ENCODE results near the gene MT4.
"Not testable (repeated sequence)": the region's sequence is repeated elsewhere in the genome, so short reads cannot be mapped to it uniquely, and the experiment has no call there.

The MT4 gene

GRCh38 chr16:56580391-56581048 is 15.6 kb downstream of the MT4 start:
- H3K27ac Mint-ChIP-seq = no peak overlapping the region
- H3K9me3 Mint-ChIP-seq = no peaks in the 10 kb centered on the region
- peaks cover 6% of the 10 kb centered on the region for H3K4me1 Mint-ChIP-seq (ENCODE audit: low read depth)
- peaks cover 2% of the 10 kb centered on the region for H3K27me3 Mint-ChIP-seq
- H3K36me3 Mint-ChIP-seq (ENCODE audit: low read depth) = no peaks in the 10 kb centered on the region
- H3K4me3 Mint-ChIP-seq = no peak overlapping the region
- DNase-seq = no peak

- not testable (repeated sequence) for H3K36me3 Mint-ChIP-seq (ENCODE audit: low read depth); H3K4me3 Mint-ChIP-seq; H3K9me3 Mint-ChIP-seq; DNase-seq; H3K4me1 Mint-ChIP-seq (ENCODE audit: low read depth); H3K27me3 Mint-ChIP-seq; H3K27ac Mint-ChIP-seq
Measured at GRCh38 chr16:56582911-56583310, 18.0 kb downstream of the MT4 start.

GRCh38 chr16:56583351-56584168 is 18.7 kb downstream of the MT4 start:
- H3K36me3 Mint-ChIP-seq (ENCODE audit: low read depth) = no peaks in the 10 kb centered on the region
- DNase-seq = no peak
- no peak overlapping the region for H3K4me3 Mint-ChIP-seq
- no peaks in the 10 kb centered on the region for H3K4me1 Mint-ChIP-seq (ENCODE audit: low read depth)
- no peak overlapping the region for H3K27ac Mint-ChIP-seq
- no peaks in the 10 kb centered on the region for H3K9me3 Mint-ChIP-seq
- peaks cover 16% of the 10 kb centered on the region for H3K27me3 Mint-ChIP-seq

GRCh38 chr16:56584276-56584675 is 19.4 kb downstream of the MT4 start:
- DNase-seq = no peak
- no peak overlapping the region for H3K4me3 Mint-ChIP-seq
- H3K4me1 Mint-ChIP-seq (ENCODE audit: low read depth) = peaks cover 3% of the 10 kb centered on the region
- no peaks in the 10 kb centered on the region for H3K36me3 Mint-ChIP-seq (ENCODE audit: low read depth)
- peaks cover 22% of the 10 kb centered on the region for H3K27me3 Mint-ChIP-seq
- H3K9me3 Mint-ChIP-seq = no peaks in the 10 kb centered on the region
- no peak overlapping the region for H3K27ac Mint-ChIP-seq

GRCh38 chr16:56588781-56589140 is 23.9 kb downstream of the MT4 start:
- no peaks in the 10 kb centered on the region for H3K9me3 Mint-ChIP-seq
- peaks cover 13% of the 10 kb centered on the region for H3K4me1 Mint-ChIP-seq (ENCODE audit: low read depth)
- H3K4me3 Mint-ChIP-seq = peak overlapping the region; percentile 74
- H3K36me3 Mint-ChIP-seq (ENCODE audit: low read depth) = no peaks in the 10 kb centered on the region
- no peak for DNase-seq
- H3K27ac Mint-ChIP-seq = no peak overlapping the region
- peaks cover 46% of the 10 kb centered on the region for H3K27me3 Mint-ChIP-seq

- Mint-ChIP-seq H3K9me3 (no peaks in the 10 kb centered on the region), H3K27ac (no peak within 1 kb of the TSS), H3K36me3 (ENCODE audit: low read depth) (no peaks in the 10 kb centered on the region), H3K4me1 (ENCODE audit: low read depth) (peaks cover 13% of the 10 kb centered on the region), H3K4me3 (peak within 1 kb of the TSS; percentile 74), H3K27me3 (peaks cover 46% of the 10 kb centered on the region)
- peak; percentile 55 for DNase-seq
Measured at GRCh38 chr16:56589141-56590039, 24.5 kb downstream of the MT4 start, which contains the start of gene MT3. Gene MT3, plus strand, starts transcription at chr16:56589528. Its CDS starts 63 bp downstream, at chr16:56589591.

GRCh38 chr16:56591377-56592060 is 26.6 kb downstream of the MT4 start:
- H3K27ac Mint-ChIP-seq = no peak overlapping the region
- no peaks in the 10 kb centered on the region for H3K36me3 Mint-ChIP-seq (ENCODE audit: low read depth)
- no peak overlapping the region for H3K4me3 Mint-ChIP-seq
- H3K4me1 Mint-ChIP-seq (ENCODE audit: low read depth) = peaks cover 13% of the 10 kb centered on the region
- DNase-seq = no peak
- H3K9me3 Mint-ChIP-seq = no peaks in the 10 kb centered on the region
- H3K27me3 Mint-ChIP-seq = peaks cover 40% of the 10 kb centered on the region

- Mint-ChIP-seq H3K4me1 (ENCODE audit: low read depth) (peaks cover 16% of the 10 kb centered on the region), H3K27me3 (peaks cover 29% of the 10 kb centered on the region), H3K4me3 (no peak overlapping the region), H3K27ac (no peak overlapping the region), H3K9me3 (no peaks in the 10 kb centered on the region), H3K36me3 (ENCODE audit: low read depth) (no peaks in the 10 kb centered on the region)
- no peak for DNase-seq
Measured at GRCh38 chr16:56593573-56594291, 28.9 kb downstream of the MT4 start.

- Mint-ChIP-seq H3K4me3 (no peak overlapping the region), H3K36me3 (ENCODE audit: low read depth) (no peaks in the 10 kb centered on the region), H3K4me1 (ENCODE audit: low read depth) (peaks cover 14% of the 10 kb centered on the region), H3K9me3 (no peaks in the 10 kb centered on the region), H3K27ac (no peak overlapping the region), H3K27me3 (peaks cover 25% of the 10 kb centered on the region)
- no peak for DNase-seq
Measured at GRCh38 chr16:56594292-56594619, 29.4 kb downstream of the MT4 start.

- no peaks in the 10 kb centered on the region for H3K36me3 Mint-ChIP-seq (ENCODE audit: low read depth)
- no peak for DNase-seq
- H3K27ac Mint-ChIP-seq = no peak overlapping the region
- H3K27me3 Mint-ChIP-seq = peaks cover 11% of the 10 kb centered on the region
- H3K9me3 Mint-ChIP-seq = no peaks in the 10 kb centered on the region
- no peak overlapping the region for H3K4me3 Mint-ChIP-seq
- peaks cover 4% of the 10 kb centered on the region for H3K4me1 Mint-ChIP-seq (ENCODE audit: low read depth)
Measured at GRCh38 chr16:56600398-56600999, 35.6 kb downstream of the MT4 start.

GRCh38 chr16:56601325-56601724 is 36.5 kb downstream of the MT4 start:
- H3K27ac Mint-ChIP-seq = no peak overlapping the region
- H3K4me1 Mint-ChIP-seq (ENCODE audit: low read depth) = peaks cover 10% of the 10 kb centered on the region
- no peak overlapping the region for H3K4me3 Mint-ChIP-seq
- DNase-seq = no peak
- no peaks in the 10 kb centered on the region for H3K36me3 Mint-ChIP-seq (ENCODE audit: low read depth)
- peaks cover 11% of the 10 kb centered on the region for H3K27me3 Mint-ChIP-seq
- no peaks in the 10 kb centered on the region for H3K9me3 Mint-ChIP-seq

GRCh38 chr16:56603589-56603988 is 38.7 kb downstream of the MT4 start:
- H3K4me1 Mint-ChIP-seq (ENCODE audit: low read depth) = peaks cover 24% of the 10 kb centered on the region
- peaks cover 2% of the 10 kb centered on the region for H3K36me3 Mint-ChIP-seq (ENCODE audit: low read depth)
- peaks cover 11% of the 10 kb centered on the region for H3K27me3 Mint-ChIP-seq
- H3K9me3 Mint-ChIP-seq = no peaks in the 10 kb centered on the region
- no peak overlapping the region for H3K27ac Mint-ChIP-seq
- no peak for DNase-seq
- no peak overlapping the region for H3K4me3 Mint-ChIP-seq

GRCh38 chr16:56604966-56605365 is 40.1 kb downstream of the MT4 start:
- Mint-ChIP-seq H3K27me3 (peaks cover 11% of the 10 kb centered on the region), H3K9me3 (no peaks in the 10 kb centered on the region), H3K4me1 (ENCODE audit: low read depth) (peaks cover 36% of the 10 kb centered on the region), H3K36me3 (ENCODE audit: low read depth) (peaks cover 11% of the 10 kb centered on the region), H3K27ac (no peak overlapping the region), H3K4me3 (no peak overlapping the region)
- DNase-seq = no peak
